Smooth muscle cell (in vitro differentiated cells): ENCODE measurements around the gene DAO. TPM values are rescaled to one million over a fixed set of nuclear protein-coding genes. Genes with fewer than 3 reads are reported as not detected.

ENCODE experiments used
- DNase-seq: peaks from one replicate; lab custom pipeline; 2025; ENCODE audit not compliant: unreplicated experiment; lab: John Stamatoyannopoulos, UW
- H2AFZ ChIP-seq: fragments of 200-600 bp; sonication (generic); 2 replicates; pipeline ENCODE4 v1.6.0; 2016; ENCODE audit warnings: antibody characterized with exemption, low read depth, mild to moderate bottlenecking
- H3F3A ChIP-seq: fragments of 200-600 bp; sonication (generic); 2 replicates; pipeline ENCODE4 v1.6.0; 2017; ENCODE audit warnings: antibody characterized with exemption, low read depth
- H3K27ac ChIP-seq: fragments of 200-600 bp; sonication (generic); 2 replicates; pipeline ENCODE4 v1.5.1; 2016; ENCODE audit warnings: low read depth, mild to moderate bottlenecking
- H3K27me3 ChIP-seq: fragments of 200-600 bp; sonication (generic); 2 replicates; pipeline ENCODE4 v1.6.1; 2016; ENCODE audit warnings: low read depth, mild to moderate bottlenecking
- H3K36me3 ChIP-seq: fragments of 200-600 bp; sonication (generic); 2 replicates; pipeline ENCODE4 v1.5.1; 2016; ENCODE audit warnings: low read depth
- H3K4me1 ChIP-seq: fragments of 200-600 bp; sonication (generic); 2 replicates; pipeline ENCODE4 v1.5.1; 2016; ENCODE audit warnings: low read depth
- H3K4me2 ChIP-seq: fragments of 200-600 bp; sonication (generic); 2 replicates; pipeline ENCODE4 v1.6.0; 2016; ENCODE audit warnings: mild to moderate bottlenecking
- H3K4me3 ChIP-seq: fragments of 200-600 bp; sonication (generic); 2 replicates; pipeline ENCODE4 v1.5.1; 2016; ENCODE audit warnings: mild to moderate bottlenecking
- H3K79me2 ChIP-seq: fragments of 200-600 bp; sonication (generic); 2 replicates; pipeline ENCODE4 v1.6.0; 2016; ENCODE audit warnings: low read depth, mild to moderate bottlenecking
- H3K9ac ChIP-seq: fragments of 200-600 bp; sonication (generic); 2 replicates; pipeline ENCODE4 v1.6.0; 2016; ENCODE audit warnings: low read depth
- H3K9me3 ChIP-seq: fragments of 200-600 bp; sonication (generic); replicated peaks from 2 replicates; pipeline ENCODE4 v1.5.1; 2016; ENCODE audit warnings: low read depth
- H4K20me1 ChIP-seq: fragments of 200-600 bp; sonication (generic); 2 replicates; pipeline ENCODE4 v1.6.0; 2016; ENCODE audit warnings: low read depth
- CTCF ChIP-seq: fragments of 200-600 bp; sonication (generic); IDR thresholded peaks from 2 replicates; pipeline ENCODE4 v1.5.1; 2017; ENCODE audit warnings: borderline replicate concordance, mild to moderate bottlenecking, antibody characterized with exemption; ENCODE audit not compliant: insufficient read depth, poor library complexity, severe bottlenecking
- WGBS: methylation state at CpG from one replicate; pipeline ENCODE4 v1.1.7; 2016; ENCODE audit warnings: low lambda C conversion rate; 5-methylcytosine and 5-hydroxymethylcytosine counted together
- polyA plus RNA-seq: library from polyadenylated mRNA; unstranded; fragments of >200 nt; fragmentation: Nextera tagmentation; extraction: Ambion mirVana; gene quantifications from 2 replicates; pipeline ENCODE4 v1.2.1, GENCODE V29; 2016
- total RNA-seq: library from RNA; depleted of rRNA; stranded (reverse); fragments of >200 nt; gene quantifications from 2 replicates; pipeline ENCODE4 v1.2.3, GENCODE V29; 2014

Gene DAO
- total and polyA plus RNA-seq, 2 experiments from 2014 or later, result not detected

- Histone ChIP-seq H3K4me2 (no peak overlapping the region), H2AFZ (no peak overlapping the region), H3K9me3 (no peaks in the 10 kb centered on the region), H3K79me2 (no peaks in the 10 kb centered on the region), H4K20me1 (no peaks in the 10 kb centered on the region), H3K4me3 (no peak overlapping the region), H3F3A (no peaks in the 10 kb centered on the region), H3K27me3 (peaks cover 11% of the 10 kb centered on the region), H3K36me3 (no peaks in the 10 kb centered on the region), H3K4me1 (no peaks in the 10 kb centered on the region), H3K9ac (no peak overlapping the region), H3K27ac (no peak overlapping the region)
- TF ChIP-seq CTCF, result no peak
- 89% methylated on average over 13 of the region's 13 CpGs for WGBS
- DNase-seq, result no peak
Measured at GRCh38 chr12:108938247-108938924, 58.5 kb downstream of the DAO start.

- H3K9me3 ChIP-seq, result no peaks in the 10 kb centered on the region
- no peak for DNase-seq
- peaks cover 11% of the 10 kb centered on the region for H3K27me3 ChIP-seq
- no peak overlapping the region for H3K4me3 ChIP-seq
- no peak overlapping the region for H2AFZ ChIP-seq
- WGBS, result 68% methylated on average over 1 of the region's 1 CpG
- H3K27ac ChIP-seq, result no peak overlapping the region
- no peaks in the 10 kb centered on the region for H3F3A ChIP-seq
- H3K4me2 ChIP-seq, result no peak overlapping the region
- H3K36me3 ChIP-seq, result no peaks in the 10 kb centered on the region
- H3K4me1 ChIP-seq, result no peaks in the 10 kb centered on the region
- no peak overlapping the region for H3K9ac ChIP-seq
- H3K79me2 ChIP-seq, result no peaks in the 10 kb centered on the region
- no peaks in the 10 kb centered on the region for H4K20me1 ChIP-seq
- TF ChIP-seq CTCF, result no peak
Measured at GRCh38 chr12:108939594-108939993, 59.7 kb downstream of the DAO start.

DNA sequence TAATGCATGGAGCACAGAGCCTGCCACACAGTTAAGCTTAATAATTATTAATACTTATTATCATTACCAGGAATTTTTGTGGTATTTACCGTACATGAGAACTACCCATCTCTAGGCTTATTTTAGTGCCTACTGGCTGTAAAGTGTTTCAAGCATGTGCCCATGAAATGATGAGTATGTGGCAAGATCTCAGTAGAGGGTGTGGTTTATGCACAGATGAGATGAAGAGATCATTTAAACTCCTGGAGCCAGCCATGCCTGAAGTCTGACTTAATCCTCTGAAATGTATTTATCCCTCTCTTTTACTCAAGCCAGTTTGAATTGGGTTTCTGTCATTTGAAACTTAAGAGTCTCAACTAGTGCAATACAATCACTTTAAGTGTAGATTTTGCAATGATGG lies 60.2 kb downstream of the DAO start:
- Histone ChIP-seq H3K9me3 (no peaks in the 10 kb centered on the region), H3K4me1 (no peaks in the 10 kb centered on the region), H3K79me2 (no peaks in the 10 kb centered on the region), H3K27ac (no peak overlapping the region), H3K27me3 (peaks cover 11% of the 10 kb centered on the region), H3F3A (no peaks in the 10 kb centered on the region), H3K9ac (no peak overlapping the region), H2AFZ (no peak overlapping the region), H3K36me3 (no peaks in the 10 kb centered on the region), H4K20me1 (no peaks in the 10 kb centered on the region), H3K4me3 (no peak overlapping the region), H3K4me2 (no peak overlapping the region)
- TF ChIP-seq CTCF, result no peak
- 50% methylated on average over 1 of the region's 1 CpG for WGBS
- DNase-seq, result no peak

DNA sequence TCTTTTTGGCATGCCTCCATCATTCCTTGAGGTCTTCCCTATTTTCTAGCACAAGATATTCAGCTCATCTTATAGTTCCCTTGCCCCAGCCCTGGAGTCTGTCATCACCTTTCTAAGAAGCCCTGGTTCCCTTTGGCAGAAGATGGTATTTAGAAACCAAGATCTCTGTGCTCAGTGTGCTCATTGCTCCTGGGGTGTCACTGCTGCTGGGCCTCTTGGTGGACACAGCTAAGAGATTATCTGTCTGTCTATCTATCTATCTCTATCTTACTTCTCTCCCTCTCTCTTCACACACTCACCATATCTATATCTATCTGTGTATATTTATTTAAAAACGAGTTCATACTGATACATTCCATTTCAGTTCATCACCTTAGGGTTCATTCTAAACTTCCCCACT lies 67.2 kb downstream of the DAO start:
- H3K27ac ChIP-seq, result no peak overlapping the region
- H4K20me1 ChIP-seq, result no peaks in the 10 kb centered on the region
- no peaks in the 10 kb centered on the region for H3K36me3 ChIP-seq
- 80% methylated on average over 1 of the region's 1 CpG for WGBS
- no peaks in the 10 kb centered on the region for H3K4me1 ChIP-seq
- no peaks in the 10 kb centered on the region for H3F3A ChIP-seq
- H3K27me3 ChIP-seq, result no peaks in the 10 kb centered on the region
- no peak overlapping the region for H3K9ac ChIP-seq
- DNase-seq, result no peak
- H2AFZ ChIP-seq, result no peak overlapping the region
- no peaks in the 10 kb centered on the region for H3K79me2 ChIP-seq
- TF ChIP-seq CTCF, result no peak
- no peak overlapping the region for H3K4me3 ChIP-seq
- no peak overlapping the region for H3K4me2 ChIP-seq
- H3K9me3 ChIP-seq, result no peaks in the 10 kb centered on the region
